HG03432 (cell line): ENCODE results near the gene PRM3.

Experiments used
- ATAC-seq: cut with Tn5 transposase; IDR thresholded peaks from one replicate; pipeline ENCODE4 v1.9.1; 2021; ENCODE audit warnings: mild to moderate bottlenecking, moderate library complexity; ENCODE audit not compliant: unreplicated experiment

Gene PRM3, protein sequence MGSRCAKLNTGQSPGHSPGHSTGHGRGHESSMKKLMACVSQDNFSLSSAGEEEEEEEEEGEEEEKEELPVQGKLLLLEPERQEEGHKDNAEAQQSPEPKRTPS

DNA sequence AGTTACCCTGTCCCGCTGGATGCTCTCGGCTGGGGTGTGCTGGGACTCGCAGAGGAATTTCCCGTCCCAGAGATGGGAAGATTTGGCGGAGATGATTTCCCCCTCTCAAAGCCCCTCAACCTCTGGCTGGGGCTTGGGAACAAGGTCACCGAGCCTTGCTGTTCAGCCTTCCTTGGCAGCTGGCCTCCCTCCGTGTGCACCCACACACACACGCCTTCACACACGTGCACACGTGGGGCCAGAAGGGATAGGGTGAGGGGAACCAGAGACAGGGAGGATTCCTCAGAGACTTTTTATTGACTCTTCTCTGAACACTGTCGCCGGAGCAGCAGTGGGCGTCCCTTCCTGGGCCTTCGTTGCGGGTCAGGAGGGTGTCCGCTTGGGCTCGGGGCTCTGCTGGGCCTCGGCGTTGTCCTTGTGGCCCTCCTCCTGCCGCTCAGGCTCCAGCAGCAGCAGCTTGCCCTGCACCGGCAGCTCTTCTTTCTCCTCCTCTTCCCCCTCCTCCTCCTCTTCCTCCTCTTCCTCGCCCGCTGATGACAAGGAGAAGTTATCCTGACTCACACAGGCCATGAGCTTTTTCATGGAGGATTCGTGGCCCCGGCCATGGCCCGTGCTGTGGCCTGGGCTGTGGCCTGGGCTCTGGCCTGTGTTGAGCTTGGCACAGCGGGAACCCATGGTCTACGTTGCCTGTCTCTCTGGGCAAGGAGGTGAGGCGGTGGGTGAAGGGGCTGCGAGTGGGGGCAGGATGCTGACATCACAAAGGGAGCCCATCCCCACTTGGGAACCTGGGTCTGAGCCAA, at the start of gene PRM3:
Gene PRM3, minus strand, starts transcription at position 709 of the 800 bp plus-strand sequence. Its CDS starts 34 bp downstream, at position 675.
- no peak for ATAC-seq

DNA sequence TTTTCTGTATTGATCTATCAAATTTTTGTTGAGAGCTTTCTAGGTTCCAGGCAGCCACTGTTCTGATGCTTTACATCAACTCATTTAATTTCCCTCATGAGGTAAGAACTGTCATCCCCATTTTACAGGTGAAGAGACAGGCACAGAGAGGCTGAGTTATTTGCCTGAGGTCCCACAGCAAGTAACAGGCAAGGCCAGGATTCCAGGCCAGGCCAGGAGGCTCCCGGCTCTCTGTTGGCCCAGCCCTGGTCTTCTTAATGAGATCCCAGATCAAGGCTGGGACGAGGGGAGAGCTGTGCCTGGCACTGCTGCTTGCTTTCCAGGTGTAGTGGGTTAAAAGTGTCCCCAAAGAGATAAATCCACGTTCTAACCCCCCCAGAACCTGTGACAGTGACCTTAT, 49.4 kb upstream of the PRM3 start:
- ATAC-seq, result no peak

DNA sequence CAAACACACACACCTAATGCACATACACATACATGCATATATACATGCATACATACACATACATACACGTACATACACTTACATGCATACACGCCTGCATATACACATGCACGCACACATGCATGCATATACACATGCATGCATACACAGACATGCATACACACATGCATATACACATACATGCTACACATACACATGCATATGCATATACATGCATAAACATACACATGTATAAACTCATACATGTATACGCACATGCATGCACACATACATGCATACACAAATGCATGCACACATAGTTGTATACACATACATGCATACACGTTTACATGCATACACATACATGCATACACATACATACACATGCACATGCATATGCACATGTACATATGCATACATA, 48.2 kb upstream of the PRM3 start:
- no peak for ATAC-seq

DNA sequence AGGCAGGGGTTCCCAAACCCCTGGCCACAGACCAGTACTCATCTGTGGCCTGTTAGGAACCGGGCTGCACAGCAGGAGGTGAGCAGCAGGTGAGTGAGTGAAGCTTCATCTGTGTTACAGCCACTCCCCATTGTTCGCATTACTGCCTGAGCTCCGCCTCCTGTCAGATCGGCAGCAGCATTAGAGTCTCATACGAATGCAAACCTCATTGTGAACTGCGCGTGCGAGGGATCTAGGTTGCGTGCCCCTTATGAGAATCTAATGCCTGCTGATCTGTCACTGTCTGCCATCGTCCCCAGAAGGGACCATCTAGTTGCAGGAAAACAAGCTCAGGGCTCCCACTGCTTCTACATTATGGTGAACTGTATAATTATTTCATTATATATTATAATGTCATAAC, 46.7 kb upstream of the PRM3 start:
- ATAC-seq, result no peak

DNA sequence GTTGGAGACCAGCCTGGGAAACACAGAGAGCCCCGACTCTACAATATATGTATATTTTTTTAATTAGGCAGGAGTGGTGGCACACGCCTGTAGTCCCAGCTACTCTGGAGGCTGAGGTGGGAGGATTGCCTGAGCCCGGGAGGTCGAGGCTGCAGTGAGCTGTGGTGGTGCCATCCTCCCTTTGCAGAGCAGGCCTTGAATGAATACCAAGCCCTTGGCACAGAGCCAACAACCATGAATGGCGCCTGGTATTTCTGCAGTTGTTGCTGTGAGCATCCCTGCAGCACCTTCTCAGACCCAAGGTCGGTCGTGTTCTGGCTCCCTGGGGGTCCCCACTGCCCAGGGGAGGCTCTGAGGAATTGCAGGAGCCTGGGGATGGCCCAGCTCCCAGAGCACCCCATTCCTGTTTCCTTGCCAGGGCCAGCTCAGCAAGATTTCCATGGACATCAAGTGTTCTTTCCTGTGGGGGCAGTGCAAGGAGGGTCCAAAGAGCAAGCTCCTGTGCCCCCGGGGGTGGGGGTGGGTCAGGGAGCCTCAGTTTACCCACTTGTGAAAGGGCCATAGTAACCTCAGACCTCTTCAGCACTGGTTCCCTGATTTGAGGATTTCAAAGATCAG, 46.2 kb upstream of the PRM3 start:
- ATAC-seq, result no peak

DNA sequence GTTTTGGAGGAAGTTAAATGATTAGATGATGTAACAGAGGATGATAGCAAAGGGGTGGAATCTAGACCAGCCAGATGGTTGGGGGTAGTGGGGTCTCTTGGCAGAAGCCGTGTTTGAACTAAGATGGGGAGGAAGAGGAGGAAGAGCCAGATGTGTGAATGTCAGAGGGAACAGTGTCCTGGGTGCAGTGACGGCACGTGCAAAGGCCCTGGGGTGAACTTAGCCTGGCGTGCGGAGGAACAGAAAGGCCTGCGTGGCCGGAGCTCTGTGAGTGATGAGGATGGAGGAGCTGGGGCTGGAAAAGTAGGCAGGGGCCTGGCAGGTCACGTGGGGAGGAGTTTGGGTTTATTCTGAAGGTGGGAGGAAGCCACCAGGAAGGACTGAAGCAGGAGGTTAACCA, 45.4 kb upstream of the PRM3 start:
- no peak for ATAC-seq

DNA sequence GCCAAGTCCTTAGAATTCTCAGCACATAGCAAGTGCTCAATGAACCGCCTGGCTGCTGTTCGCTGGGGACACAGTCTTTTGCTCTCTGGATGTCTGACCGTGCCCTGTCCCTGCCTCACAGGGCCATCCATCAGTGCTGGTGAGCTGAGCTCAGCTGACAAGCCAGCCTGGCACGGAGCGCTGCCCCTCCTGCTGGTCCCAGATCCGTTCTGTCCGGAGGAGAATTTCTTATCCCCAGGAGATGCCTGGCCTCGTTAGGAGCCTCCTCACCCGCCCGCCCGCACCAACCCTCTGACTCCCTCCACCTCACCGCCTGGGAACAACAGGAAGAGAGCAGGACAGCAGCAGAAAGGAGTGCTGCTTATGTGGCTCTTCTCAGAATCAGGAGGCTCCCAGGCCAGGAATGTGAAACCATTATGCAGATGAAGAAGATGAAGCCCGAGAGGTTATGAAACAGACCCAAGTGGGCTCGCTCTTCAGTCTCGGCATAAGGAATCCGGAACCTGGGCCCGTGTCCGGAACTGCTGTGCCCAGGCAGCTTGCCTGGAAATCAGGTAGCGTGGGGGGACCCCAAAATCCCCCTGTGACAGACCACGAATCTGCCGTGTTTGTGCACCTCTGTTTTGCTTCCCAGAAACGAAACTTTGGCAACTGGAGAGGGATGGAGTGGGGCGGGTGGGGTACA, 43.0 kb upstream of the PRM3 start:
- ATAC-seq, result no peak

DNA sequence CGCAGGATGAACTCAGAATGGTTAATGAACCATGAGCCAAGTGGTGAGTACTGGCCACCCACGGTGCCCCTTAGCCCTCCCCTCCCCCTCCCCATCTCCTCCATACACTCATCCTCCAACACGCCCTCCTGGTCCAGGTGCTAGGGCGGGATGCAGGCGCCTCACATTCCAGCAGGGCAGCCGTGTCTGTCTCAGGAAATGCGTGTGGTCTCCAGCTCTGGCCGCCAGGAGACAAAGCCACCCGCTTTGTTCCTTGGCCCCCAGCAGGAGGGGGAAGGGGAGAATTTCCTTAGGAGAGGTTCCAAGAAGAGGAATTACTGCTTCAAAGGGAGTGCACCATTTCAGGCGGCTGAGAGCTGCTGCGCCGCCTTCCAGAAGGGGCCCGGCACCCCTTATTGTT, 42.1 kb upstream of the PRM3 start:
- no peak for ATAC-seq

DNA sequence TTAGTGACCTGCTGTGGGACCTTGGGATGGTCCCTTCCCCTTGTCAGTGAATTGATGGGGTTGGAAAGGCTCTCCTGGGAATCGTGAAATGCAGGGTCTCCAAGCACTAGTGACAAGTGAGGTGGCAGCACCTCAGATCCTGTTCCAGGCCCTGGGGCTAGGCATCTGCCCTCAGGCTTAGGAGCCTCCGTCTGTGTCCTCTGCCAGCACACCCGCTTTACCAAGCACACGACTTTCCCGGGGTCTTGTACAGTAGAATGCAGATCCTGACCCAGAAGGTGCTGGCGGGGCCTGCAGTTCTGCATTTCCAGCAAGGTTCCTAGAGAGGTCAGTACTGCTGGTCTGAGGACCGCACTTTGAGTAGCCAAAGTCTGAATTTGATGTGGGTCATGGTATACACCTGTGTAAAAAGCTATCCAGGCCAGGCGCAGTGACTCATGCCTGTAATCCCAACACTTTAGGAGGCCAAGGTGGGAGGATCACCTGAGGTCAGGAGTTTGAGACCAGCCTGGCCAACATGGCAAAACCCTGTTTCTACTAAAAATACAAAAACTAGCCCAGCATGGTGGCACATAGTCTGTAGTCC, 41.0 kb upstream of the PRM3 start:
- no peak for ATAC-seq

DNA sequence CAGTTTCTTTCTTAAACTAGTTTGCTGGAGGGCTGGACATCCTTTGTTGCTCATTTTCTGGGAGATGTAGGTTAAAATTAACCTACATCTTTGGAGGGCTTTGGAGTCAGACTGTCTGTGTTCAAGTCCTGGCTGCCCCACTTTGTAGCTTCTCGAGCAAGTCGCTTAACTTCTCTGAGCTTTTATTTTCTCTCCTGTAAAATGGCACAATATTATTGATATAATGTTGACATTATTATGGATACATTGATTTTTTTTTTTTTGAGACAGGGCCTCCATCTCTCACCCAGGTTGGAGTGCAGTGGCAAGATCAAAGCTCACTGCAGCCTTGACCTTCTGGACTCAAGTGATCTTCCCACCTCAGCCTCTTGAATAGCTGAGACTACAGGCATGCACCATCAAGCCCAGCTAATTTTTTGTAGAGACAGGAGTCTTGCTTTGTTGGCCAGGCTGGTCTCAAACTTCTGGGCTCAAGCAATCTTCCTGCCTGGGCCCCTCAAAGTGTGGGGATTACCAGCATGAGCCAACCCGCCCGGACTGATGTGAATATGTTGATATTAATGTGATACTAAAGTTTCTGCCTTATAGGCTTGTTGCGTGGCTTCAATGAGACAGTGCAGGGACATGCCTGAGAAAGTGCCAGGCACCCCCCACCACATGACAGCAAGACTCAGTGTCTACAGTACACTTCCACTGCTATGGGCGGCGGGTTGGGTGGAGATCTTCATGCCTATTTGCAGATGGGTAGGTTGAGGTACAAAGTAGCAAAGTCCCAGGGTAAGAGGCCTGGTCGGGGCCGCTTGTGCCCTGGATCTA, 40.3 kb upstream of the PRM3 start:
- ATAC-seq, result no peak

DNA sequence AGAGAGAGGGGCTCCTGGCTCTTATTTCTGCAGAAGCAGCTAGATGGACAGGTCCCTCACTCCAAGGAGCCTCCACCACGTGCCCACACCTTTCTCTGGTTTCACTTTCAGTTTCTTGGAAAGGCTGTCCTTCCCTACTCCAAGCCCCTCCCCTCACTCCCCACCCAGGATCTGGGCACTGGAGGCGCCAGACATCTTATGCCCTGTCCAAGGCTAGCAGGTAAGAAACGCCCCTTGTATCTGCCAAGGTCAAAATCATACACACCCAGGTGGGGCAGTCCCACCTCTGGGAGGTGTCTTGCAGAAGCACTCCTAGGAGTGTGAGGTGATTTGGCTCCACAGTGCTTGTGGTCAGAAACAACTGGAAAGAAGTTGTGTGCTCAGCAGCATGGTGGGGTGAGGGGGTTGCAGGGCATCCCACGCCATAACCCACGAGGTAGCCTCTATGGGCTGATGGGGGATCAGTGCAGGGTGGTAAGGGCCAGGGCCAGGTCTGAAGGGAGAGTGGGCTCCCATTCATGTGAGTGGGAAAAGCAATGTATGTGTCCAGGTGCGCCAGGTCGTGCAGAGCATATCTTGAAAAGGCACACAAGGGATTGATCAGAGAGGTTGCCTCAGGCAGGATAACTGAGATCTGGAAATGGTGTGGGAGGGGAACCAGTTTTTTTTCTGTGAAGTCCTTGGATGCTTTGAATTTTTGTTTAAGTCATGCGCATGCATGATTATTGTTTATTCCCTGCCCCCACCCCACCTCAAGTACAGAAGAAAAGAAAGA, 39.5 kb upstream of the PRM3 start:
- ATAC-seq, result no peak

DNA sequence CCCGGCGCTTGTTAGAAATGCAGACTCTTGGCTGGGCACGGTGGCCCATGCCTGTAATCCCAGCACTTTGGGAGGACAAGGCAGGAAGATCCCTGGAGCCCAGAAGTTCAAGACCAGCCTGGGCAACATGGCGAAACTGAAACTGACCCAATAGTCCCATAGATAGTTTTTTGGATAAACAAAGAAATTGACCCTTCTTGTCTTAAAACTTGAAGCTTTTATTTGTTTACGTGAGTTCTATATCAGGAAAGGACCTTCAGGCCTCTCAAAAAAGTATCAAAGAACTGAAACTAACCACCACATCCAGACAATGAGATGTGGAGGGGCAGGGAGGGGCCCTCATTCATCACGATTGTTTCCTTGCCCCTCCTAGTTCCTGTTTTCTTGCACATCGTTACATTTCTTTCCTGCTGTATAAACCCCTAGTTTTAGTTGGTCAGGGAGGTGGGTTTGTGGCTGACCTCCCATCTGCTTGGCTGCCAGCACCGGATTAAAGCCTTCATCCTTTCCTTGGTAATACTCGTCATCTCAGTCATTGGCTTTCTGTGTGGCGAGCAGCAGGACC, 37.6 kb upstream of the PRM3 start:
- peak; percentile 38 for ATAC-seq

DNA sequence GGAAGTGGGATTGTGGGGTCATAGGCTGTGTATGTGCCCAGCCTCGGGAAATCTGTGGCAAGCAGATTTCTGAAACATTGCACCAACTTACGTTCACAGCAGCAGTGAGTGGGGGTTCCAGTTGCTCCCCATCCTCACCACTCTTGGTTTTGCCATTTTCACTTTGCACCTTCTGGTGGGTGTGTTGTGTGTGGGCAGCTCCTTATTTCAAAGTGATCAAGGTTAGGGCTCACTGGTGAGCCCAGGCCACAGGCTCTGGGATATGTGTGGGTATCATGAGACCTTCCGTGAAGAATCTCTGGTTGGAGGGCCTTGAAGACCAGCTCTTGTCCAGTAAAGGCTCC, 37.2 kb upstream of the PRM3 start:
- no peak for ATAC-seq

DNA sequence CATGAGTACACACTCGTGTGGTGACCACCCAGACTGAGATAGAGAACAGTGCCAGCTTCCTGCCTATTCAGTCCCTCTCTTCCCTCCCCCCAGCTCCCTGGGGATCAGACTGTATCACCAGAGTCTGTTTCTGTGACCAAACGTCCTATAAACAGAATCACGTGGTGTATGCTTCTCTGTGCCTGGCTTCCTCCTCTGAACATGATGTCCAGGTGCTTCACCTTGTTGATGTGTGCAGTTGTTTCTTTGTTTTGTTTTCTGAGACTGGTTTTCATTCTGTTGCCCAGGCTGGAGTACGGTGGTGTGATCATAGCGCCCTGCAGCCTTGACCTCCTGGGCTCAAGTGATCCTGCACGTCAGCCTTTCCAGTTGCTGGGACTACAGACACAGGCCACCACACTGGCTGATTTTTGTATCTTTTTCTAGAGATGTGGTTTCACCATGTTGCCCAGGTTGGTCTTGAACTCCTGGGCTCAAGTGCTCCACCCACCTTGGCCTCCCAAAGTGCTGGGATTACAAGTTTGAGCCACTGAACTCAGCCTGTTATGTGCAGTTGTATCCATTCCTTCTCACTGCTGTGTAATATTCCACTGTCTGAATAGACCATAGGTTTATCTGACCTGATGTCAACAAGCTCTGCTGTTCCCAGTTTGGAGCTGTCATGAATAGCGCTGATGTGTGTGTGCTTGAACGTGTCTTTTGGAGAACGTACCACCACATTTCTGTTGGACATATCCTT, 36.6 kb upstream of the PRM3 start:
- ATAC-seq, result peak; percentile 41

DNA sequence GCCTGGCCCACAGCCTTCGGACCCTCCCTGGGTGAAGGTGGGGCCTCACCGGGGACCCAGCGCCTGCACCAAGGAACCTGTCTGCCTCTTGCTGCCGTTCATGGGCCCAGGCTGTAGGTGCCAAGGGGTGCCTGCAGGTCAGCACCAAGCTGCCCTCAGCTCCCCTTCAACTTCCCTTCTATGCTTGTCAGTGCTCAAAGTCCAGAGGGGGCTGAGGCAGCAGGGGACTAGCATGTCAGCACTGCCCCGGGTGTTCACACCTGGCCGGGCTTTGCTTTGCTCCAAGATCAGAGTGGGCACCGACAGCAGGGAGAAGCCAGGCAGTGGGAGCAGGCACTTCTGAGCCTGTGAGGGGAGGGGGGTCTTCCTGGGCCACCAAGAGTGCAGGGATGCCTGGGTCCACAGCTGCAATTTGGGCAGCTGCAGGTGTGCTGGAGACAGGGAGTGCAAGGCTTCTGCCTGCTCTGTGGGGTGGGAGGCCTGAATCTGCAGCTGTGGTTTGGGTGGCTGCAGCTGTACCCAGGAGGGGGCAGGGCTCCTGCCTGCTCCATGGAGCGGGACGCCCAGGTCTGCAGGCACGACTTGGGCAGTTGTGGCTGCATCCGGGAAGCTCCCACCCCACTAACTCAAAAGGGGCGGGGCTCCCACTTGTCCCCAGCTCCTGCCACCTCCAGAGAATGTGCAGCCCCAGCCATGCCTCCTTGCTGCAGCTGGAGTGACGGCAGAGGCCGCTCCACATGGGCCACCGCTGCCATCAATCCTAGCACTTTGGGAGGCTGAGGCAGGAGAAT, 35.3 kb upstream of the PRM3 start:
- peak; percentile 32 for ATAC-seq

DNA sequence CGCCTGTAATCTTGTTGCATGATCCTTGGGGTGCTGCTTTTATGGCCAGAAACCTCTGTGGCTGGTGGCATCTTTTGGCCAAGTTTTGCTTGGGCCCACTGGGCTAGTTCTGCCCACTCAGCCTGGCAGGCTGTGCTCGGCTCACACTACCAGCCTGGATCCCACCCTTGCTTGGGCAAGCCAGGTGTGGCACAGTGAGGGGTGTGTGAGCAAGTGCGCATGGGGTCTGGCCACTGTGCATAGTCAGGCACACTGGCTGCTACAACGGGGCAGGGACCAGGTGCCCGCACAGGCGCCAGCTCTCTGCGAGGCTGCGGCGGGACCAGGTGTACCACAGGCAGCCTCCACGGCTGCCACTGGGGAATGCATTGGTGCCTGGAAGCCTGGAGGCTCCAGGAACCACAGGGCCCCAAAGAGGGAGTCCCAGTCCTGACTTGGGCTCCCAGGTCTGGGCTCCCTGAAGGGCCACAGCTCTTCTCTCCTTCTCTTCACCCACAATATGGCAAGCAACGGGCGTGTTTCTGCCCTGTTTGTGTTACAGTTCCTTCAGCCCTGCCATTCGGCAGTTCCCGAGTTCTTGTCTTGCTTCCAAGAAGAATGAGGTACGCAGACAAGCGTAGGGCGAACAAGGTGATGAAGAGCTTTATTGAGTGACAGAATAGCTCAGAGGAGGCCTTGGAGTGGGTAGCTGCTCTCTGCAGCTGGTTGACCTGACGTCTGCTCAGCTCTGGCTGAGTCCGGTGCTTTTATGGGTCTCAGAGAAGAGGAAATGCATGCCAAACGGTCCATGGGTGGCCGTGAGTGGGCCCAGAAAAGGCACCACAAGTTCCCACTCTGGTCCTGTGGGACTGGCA, 34.4 kb upstream of the PRM3 start:
- no peak for ATAC-seq

DNA sequence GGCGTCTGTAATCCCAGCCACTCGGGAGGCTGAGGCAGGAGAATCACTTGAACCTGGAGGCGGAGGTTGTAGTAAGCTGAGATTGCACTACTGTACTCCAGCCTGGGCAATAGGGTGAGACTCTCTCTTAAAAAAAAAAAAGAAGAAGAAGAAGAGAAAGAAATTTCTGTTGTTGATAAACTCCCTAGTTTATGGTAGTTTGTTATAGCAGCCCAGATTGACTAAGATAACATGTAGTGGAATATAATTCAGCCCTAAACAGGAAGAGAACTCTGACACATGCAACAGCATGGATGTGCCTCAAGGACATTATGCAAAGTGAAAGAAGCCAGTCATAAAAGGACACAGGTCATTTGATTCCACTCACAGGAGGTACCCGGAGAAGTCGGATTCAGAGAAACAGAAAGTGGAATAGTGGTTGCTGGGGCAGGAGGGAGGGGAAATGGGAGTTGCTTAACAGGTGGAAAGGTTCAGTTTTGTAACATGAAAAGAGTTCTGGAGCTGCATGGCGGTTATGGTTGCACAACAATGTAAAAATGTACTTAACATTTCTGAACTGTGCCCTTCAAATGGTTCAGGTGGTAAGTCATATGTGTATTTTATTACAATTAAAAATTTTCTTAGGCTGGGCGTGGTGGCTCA, 33.7 kb upstream of the PRM3 start:
- ATAC-seq, result no peak
